ENCODE data around the gene CENPW. TPM values are rescaled to one million over a fixed set of nuclear protein-coding genes. Genes with fewer than 3 reads are reported as not detected.

Gene CENPW
- total and polyA plus RNA-seq, 2 experiments from 2014 or later = 7.3 to 29.7 TPM

DNA sequence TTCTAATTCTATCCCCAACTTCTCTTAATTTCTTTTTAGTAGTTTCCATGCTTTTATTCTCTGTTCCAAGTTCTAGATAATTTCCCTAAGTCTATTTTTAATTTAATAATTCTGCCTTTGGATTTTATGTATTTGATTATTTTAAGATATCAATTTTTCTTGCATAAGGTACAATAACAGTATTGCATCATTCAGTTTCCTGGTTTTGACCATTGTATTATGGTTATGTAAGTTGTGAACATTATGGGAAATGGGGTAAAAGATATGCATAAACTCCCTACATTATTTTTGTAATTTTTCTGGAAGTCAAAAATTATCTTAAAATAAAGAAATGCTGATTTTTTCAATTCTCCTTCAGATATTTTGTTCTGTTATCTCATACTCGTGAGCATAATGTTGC, 21.1 kb upstream of the CENPW start:
- Histone ChIP-seq H3K4me1 (ENCODE audit: insufficient read depth) (no peaks in the 10 kb centered on the region), H3K9ac (no peak overlapping the region), H3K36me3 (ENCODE audit: low read depth) (no peaks in the 10 kb centered on the region), H3K9me3 (ENCODE audit: low read depth) (no peaks in the 10 kb centered on the region), H3K4me3 (no peak overlapping the region), H3F3A (ENCODE audit: insufficient read depth) (no peaks in the 10 kb centered on the region), H3K79me2 (ENCODE audit: insufficient read depth) (no peaks in the 10 kb centered on the region), H3K27ac (no peak overlapping the region), H4K20me1 (ENCODE audit: insufficient read depth) (no peaks in the 10 kb centered on the region), H3K9me2 (ENCODE audit: insufficient read depth) (no peaks in the 10 kb centered on the region), H3K27me3 (replicated peaks; ENCODE audit: insufficient read depth) (no peaks in the 10 kb centered on the region), H2AFZ (no peak overlapping the region), H3K4me2 (ENCODE audit: unreplicated experiment) (no peak overlapping the region)
- 84 to 85% methylated on average over 1 of the region's 1 CpG for WGBS, 2 experiments (ENCODE audit: low coverage in 1 of 2, low lambda C conversion rate in 2 of 2, missing lambda C conversion rate in 2 of 2)
- DNase-seq = no peak
- in situ Hi-C loops (cut with MboI) = no loop called here
- TF ChIP-seq EZH2 (IDR thresholded peaks at IDR 0.05; ENCODE audit: insufficient read depth, poor library complexity, severe bottlenecking) (no peak), EZH2phosphoT487 (IDR thresholded peaks at IDR 0.05; ENCODE audit: insufficient read depth, low read depth) (no peak)

DNA sequence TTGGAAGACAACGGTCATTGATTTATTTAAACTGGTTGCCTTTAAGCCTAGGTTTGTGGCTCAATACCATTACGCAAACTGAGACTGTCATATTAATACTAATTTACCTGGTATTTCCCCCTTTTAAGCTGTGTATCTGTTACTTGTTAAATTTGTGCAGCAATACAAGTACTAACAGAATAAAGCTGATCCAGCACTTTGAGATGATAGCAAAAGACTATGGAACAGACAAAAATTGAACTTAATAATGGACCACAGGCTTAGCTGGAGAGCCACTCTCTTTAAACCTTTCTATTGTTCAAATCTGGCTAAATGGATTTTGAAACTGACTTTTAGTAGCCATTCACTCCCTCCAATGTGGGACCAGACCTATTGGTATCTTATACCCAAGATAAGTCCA, 6.2 kb upstream of the CENPW start:
- TF ChIP-seq EZH2phosphoT487 (IDR thresholded peaks at IDR 0.05; ENCODE audit: insufficient read depth, low read depth) (no peak), EZH2 (IDR thresholded peaks at IDR 0.05; ENCODE audit: insufficient read depth, poor library complexity, severe bottlenecking) (no peak)
- Histone ChIP-seq H3K27me3 (replicated peaks; ENCODE audit: insufficient read depth) (no peaks in the 10 kb centered on the region), H3F3A (ENCODE audit: insufficient read depth) (no peaks in the 10 kb centered on the region), H3K79me2 (ENCODE audit: insufficient read depth) (no peaks in the 10 kb centered on the region), H3K4me1 (ENCODE audit: insufficient read depth) (peaks cover 4% of the 10 kb centered on the region; the same call in 1 of the 2 replicates), H3K9me3 (ENCODE audit: low read depth) (no peaks in the 10 kb centered on the region), H4K20me1 (ENCODE audit: insufficient read depth) (no peaks in the 10 kb centered on the region), H3K9ac (no peak overlapping the region), H3K4me3 (no peak overlapping the region), H3K27ac (no peak overlapping the region), H2AFZ (no peak overlapping the region), H3K9me2 (ENCODE audit: insufficient read depth) (no peaks in the 10 kb centered on the region), H3K36me3 (ENCODE audit: low read depth) (no peaks in the 10 kb centered on the region), H3K4me2 (ENCODE audit: unreplicated experiment) (no peak overlapping the region)
- in situ Hi-C loops (cut with MboI) = no loop called here
- DNase-seq = no peak
- WGBS, 2 experiments (ENCODE audit: low coverage in 1 of 2, low lambda C conversion rate in 2 of 2, missing lambda C conversion rate in 2 of 2) = 89 to 97% methylated on average over 2 of the region's 2 CpGs

GRCh38 chr6:126335210-126335609, 4.7 kb upstream of the CENPW start:
- no peaks in the 10 kb centered on the region for H3K9me3 ChIP-seq (ENCODE audit: low read depth)
- no peak for TF ChIP-seq EZH2 (IDR thresholded peaks at IDR 0.05; ENCODE audit: insufficient read depth, poor library complexity, severe bottlenecking)
- TF ChIP-seq EZH2phosphoT487 (IDR thresholded peaks at IDR 0.05; ENCODE audit: insufficient read depth, low read depth) = no peak
- H3K36me3 ChIP-seq (ENCODE audit: low read depth) = no peaks in the 10 kb centered on the region
- H3K4me3 ChIP-seq = no peak overlapping the region
- no peak overlapping the region for H3K27ac ChIP-seq
- H3K27me3 ChIP-seq (replicated peaks; ENCODE audit: insufficient read depth) = no peaks in the 10 kb centered on the region
- no peak overlapping the region for H3K4me2 ChIP-seq (ENCODE audit: unreplicated experiment)
- no peaks in the 10 kb centered on the region for H3K79me2 ChIP-seq (ENCODE audit: insufficient read depth)
- H3K9ac ChIP-seq = no peak overlapping the region
- H4K20me1 ChIP-seq (ENCODE audit: insufficient read depth) = no peaks in the 10 kb centered on the region
- H2AFZ ChIP-seq = no peak overlapping the region
- H3K9me2 ChIP-seq (ENCODE audit: insufficient read depth) = no peaks in the 10 kb centered on the region
- 69 to 70% methylated on average over 3 of the region's 3 CpGs for WGBS, 2 experiments (ENCODE audit: low coverage in 1 of 2, low lambda C conversion rate in 2 of 2, missing lambda C conversion rate in 2 of 2)
- peaks cover 4% of the 10 kb centered on the region; the same call in 1 of the 2 replicates for H3K4me1 ChIP-seq (ENCODE audit: insufficient read depth)
- no peak for DNase-seq
- in situ Hi-C loops (cut with MboI) = no loop called here
- no peaks in the 10 kb centered on the region for H3F3A ChIP-seq (ENCODE audit: insufficient read depth)

DNA sequence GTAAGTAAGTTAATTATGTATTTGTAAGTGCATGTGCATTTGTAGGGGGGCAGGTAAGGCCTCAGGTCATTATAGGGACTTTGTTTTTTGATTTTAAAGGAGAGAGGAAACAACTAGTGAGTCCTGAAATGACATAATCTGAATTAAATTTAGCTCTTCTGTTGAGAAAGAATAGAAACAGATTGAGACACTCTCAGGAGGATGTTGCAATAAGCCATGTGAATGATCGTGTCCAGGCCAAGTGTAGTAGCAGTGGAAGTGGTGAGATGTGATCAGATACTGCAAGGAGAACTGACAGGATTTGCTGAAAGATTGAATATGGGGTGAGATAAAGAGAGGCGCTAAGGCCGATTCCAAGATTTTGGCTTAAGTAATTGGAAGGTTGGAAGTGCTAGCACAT, 2.6 kb upstream of the CENPW start:
- in situ Hi-C loops (cut with MboI) = no loop called here
- Histone ChIP-seq H3K27me3 (replicated peaks; ENCODE audit: insufficient read depth) (no peaks in the 10 kb centered on the region), H3K9me3 (ENCODE audit: low read depth) (no peaks in the 10 kb centered on the region), H3K36me3 (ENCODE audit: low read depth) (no peaks in the 10 kb centered on the region), H2AFZ (no peak overlapping the region), H4K20me1 (ENCODE audit: insufficient read depth) (no peaks in the 10 kb centered on the region), H3F3A (ENCODE audit: insufficient read depth) (no peaks in the 10 kb centered on the region), H3K27ac (no peak overlapping the region), H3K4me1 (ENCODE audit: insufficient read depth) (peaks cover 9% of the 10 kb centered on the region), H3K9ac (no peak overlapping the region), H3K79me2 (ENCODE audit: insufficient read depth) (peaks cover 14% of the 10 kb centered on the region), H3K9me2 (ENCODE audit: insufficient read depth) (no peaks in the 10 kb centered on the region), H3K4me2 (ENCODE audit: unreplicated experiment) (no peak overlapping the region), H3K4me3 (no peak overlapping the region)
- WGBS, 2 experiments (ENCODE audit: low coverage in 1 of 2, low lambda C conversion rate in 2 of 2, missing lambda C conversion rate in 2 of 2) = 0 to 4% methylated on average over 3 of the region's 3 CpGs
- TF ChIP-seq EZH2 (IDR thresholded peaks at IDR 0.05; ENCODE audit: insufficient read depth, poor library complexity, severe bottlenecking) = no peak
- DNase-seq = peak; percentile 83

DNA sequence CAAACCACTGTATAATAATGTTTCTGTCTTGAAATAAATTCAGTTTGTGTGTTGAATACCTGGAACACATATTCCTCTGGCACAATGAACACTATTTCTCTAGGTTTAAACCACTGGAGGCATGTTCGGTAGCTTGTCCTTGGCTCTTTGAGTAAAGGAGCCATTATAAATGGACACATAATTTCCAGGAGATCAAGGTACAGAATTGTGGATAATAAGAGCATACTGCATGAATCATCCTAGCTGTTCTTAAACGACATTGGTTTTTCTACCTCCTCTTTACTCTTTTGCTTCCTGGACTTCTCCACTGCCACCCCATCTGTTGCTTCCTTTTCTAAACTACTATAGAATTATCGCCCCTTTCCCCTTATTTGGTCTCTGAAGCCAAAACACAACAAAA, 1.2 kb downstream of the CENPW start:
- peak; percentile 7 for DNase-seq
- no peak for TF ChIP-seq EZH2phosphoT487 (IDR thresholded peaks at IDR 0.05; ENCODE audit: insufficient read depth, low read depth)
- no peak for TF ChIP-seq EZH2 (IDR thresholded peaks at IDR 0.05; ENCODE audit: insufficient read depth, poor library complexity, severe bottlenecking)
- in situ Hi-C loops (cut with MboI) = no loop called here
- H3K27ac ChIP-seq = no peak overlapping the region
- WGBS, 2 experiments (ENCODE audit: low coverage in 1 of 2, low lambda C conversion rate in 2 of 2, missing lambda C conversion rate in 2 of 2) = 49 to 52% methylated on average over 3 of the region's 3 CpGs
- no peaks in the 10 kb centered on the region for H3F3A ChIP-seq (ENCODE audit: insufficient read depth)
- no peaks in the 10 kb centered on the region for H4K20me1 ChIP-seq (ENCODE audit: insufficient read depth)
- H3K79me2 ChIP-seq (ENCODE audit: insufficient read depth) = peaks cover 37% of the 10 kb centered on the region
- peaks cover 9% of the 10 kb centered on the region for H3K4me1 ChIP-seq (ENCODE audit: insufficient read depth)
- peak overlapping the region; percentile 81 for H3K4me3 ChIP-seq
- H2AFZ ChIP-seq = peak overlapping the region; percentile 96
- peak overlapping the region; percentile 68 for H3K9ac ChIP-seq
- H3K36me3 ChIP-seq (ENCODE audit: low read depth) = no peaks in the 10 kb centered on the region
- peak overlapping the region; percentile 77 for H3K4me2 ChIP-seq (ENCODE audit: unreplicated experiment)
- H3K9me2 ChIP-seq (ENCODE audit: insufficient read depth) = no peaks in the 10 kb centered on the region
- H3K9me3 ChIP-seq (ENCODE audit: low read depth) = no peaks in the 10 kb centered on the region
- H3K27me3 ChIP-seq (replicated peaks; ENCODE audit: insufficient read depth) = no peaks in the 10 kb centered on the region

Measured in GM23248 (cell line).